ENCODE measurements around the gene SLC27A1. TPM values are rescaled to one million over a fixed set of nuclear protein-coding genes. Genes with fewer than 3 reads are reported as not detected.

SLC27A1 gene
- total RNA-seq, 1 donor from 2014 or later, result 9.5 TPM

GRCh38 chr19:17450264-17451075 is 19.9 kb upstream of the SLC27A1 start:
- H3K27ac ChIP-seq (ENCODE audit: low read depth, low read length), result no peak overlapping the region
- H2AFZ ChIP-seq (ENCODE audit: low read depth, low read length), result no peak overlapping the region
- TF ChIP-seq CTCF (IDR thresholded peaks at IDR 0.05; ENCODE audit: insufficient read depth, low read depth, low read length) (no peak), EZH2 (IDR thresholded peaks at IDR 0.05; ENCODE audit: insufficient read depth, low read length) (no peak)
- no peaks in the 10 kb centered on the region for H3K9me3 Mint-ChIP-seq (ENCODE audit: unreplicated experiment)
- FAIRE-seq (no peak), DNase-seq (ENCODE audit: low read depth) (no peak)
- H3K9me3 ChIP-seq (ENCODE audit: insufficient read depth, low read depth, low read length), result peaks cover 6% of the 10 kb centered on the region
- no peaks in the 10 kb centered on the region for H3K79me2 ChIP-seq (ENCODE audit: insufficient read depth, low read length)
- H3K36me3 Mint-ChIP-seq (ENCODE audit: low read depth, unreplicated experiment), result no peaks in the 10 kb centered on the region
- H3K4me3 Mint-ChIP-seq (ENCODE audit: unreplicated experiment), result no peak overlapping the region
- no peak overlapping the region for H3K9ac ChIP-seq (ENCODE audit: low read length)
- H3K4me3 ChIP-seq (ENCODE audit: insufficient read depth, low read depth, low read length), result no peak overlapping the region
- no peak overlapping the region for H3K27ac Mint-ChIP-seq (ENCODE audit: unreplicated experiment)
- H3K4me1 Mint-ChIP-seq (ENCODE audit: low read depth, unreplicated experiment), result no peaks in the 10 kb centered on the region
- H3K27me3 Mint-ChIP-seq (ENCODE audit: low read depth, unreplicated experiment), result peaks cover 32% of the 10 kb centered on the region
- H3K4me1 ChIP-seq (ENCODE audit: insufficient read depth, low read length), result no peaks in the 10 kb centered on the region
- H3K36me3 ChIP-seq (ENCODE audit: insufficient read depth, low read length), result no peaks in the 10 kb centered on the region
- H3K27me3 ChIP-seq (ENCODE audit: insufficient read depth, low read length), result peaks cover 17% of the 10 kb centered on the region
- H4K20me1 ChIP-seq (ENCODE audit: insufficient read depth, low read length), result no peaks in the 10 kb centered on the region
- no peak overlapping the region for H3K4me2 ChIP-seq (ENCODE audit: low read length)

- no peaks in the 10 kb centered on the region for H3K9me3 Mint-ChIP-seq (ENCODE audit: unreplicated experiment)
- no peaks in the 10 kb centered on the region for H3K79me2 ChIP-seq (ENCODE audit: insufficient read depth, low read length)
- no peak overlapping the region for H3K4me2 ChIP-seq (ENCODE audit: low read length)
- FAIRE-seq (no peak), DNase-seq (ENCODE audit: low read depth) (no peak)
- H3K36me3 Mint-ChIP-seq (ENCODE audit: low read depth, unreplicated experiment), result no peaks in the 10 kb centered on the region
- H3K4me1 ChIP-seq (ENCODE audit: insufficient read depth, low read length), result no peaks in the 10 kb centered on the region
- no peak overlapping the region for H3K27ac ChIP-seq (ENCODE audit: low read depth, low read length)
- H3K27me3 ChIP-seq (ENCODE audit: insufficient read depth, low read length), result peaks cover 25% of the 10 kb centered on the region
- H3K9ac ChIP-seq (ENCODE audit: low read length), result no peak overlapping the region
- TF ChIP-seq EZH2 (IDR thresholded peaks at IDR 0.05; ENCODE audit: insufficient read depth, low read length) (no peak), CTCF (IDR thresholded peaks at IDR 0.05; ENCODE audit: insufficient read depth, low read depth, low read length) (no peak)
- H3K36me3 ChIP-seq (ENCODE audit: insufficient read depth, low read length), result no peaks in the 10 kb centered on the region
- H4K20me1 ChIP-seq (ENCODE audit: insufficient read depth, low read length), result no peaks in the 10 kb centered on the region
- H3K4me3 Mint-ChIP-seq (ENCODE audit: unreplicated experiment), result no peak overlapping the region
- H2AFZ ChIP-seq (ENCODE audit: low read depth, low read length), result no peak overlapping the region
- no peak overlapping the region for H3K4me3 ChIP-seq (ENCODE audit: insufficient read depth, low read depth, low read length)
- no peak overlapping the region for H3K27ac Mint-ChIP-seq (ENCODE audit: unreplicated experiment)
- no peaks in the 10 kb centered on the region for H3K4me1 Mint-ChIP-seq (ENCODE audit: low read depth, unreplicated experiment)
- peaks cover 39% of the 10 kb centered on the region for H3K27me3 Mint-ChIP-seq (ENCODE audit: low read depth, unreplicated experiment)
- H3K9me3 ChIP-seq (ENCODE audit: insufficient read depth, low read depth, low read length), result peaks cover 6% of the 10 kb centered on the region
Measured at GRCh38 chr19:17451820-17452219, 18.5 kb upstream of the SLC27A1 start.

GRCh38 chr19:17454576-17455071 is 15.7 kb upstream of the SLC27A1 start:
- Histone ChIP-seq H3K4me2 (ENCODE audit: low read length) (no peak overlapping the region), H3K36me3 (ENCODE audit: insufficient read depth, low read length) (no peaks in the 10 kb centered on the region), H3K27ac (ENCODE audit: low read depth, low read length) (no peak overlapping the region), H3K79me2 (ENCODE audit: insufficient read depth, low read length) (no peaks in the 10 kb centered on the region), H3K9me3 (ENCODE audit: insufficient read depth, low read depth, low read length) (peaks cover 6% of the 10 kb centered on the region), H3K27me3 (ENCODE audit: insufficient read depth, low read length) (peaks cover 23% of the 10 kb centered on the region), H3K9ac (ENCODE audit: low read length) (no peak overlapping the region), H3K4me3 (ENCODE audit: insufficient read depth, low read depth, low read length) (no peak overlapping the region), H4K20me1 (ENCODE audit: insufficient read depth, low read length) (no peaks in the 10 kb centered on the region), H3K4me1 (ENCODE audit: insufficient read depth, low read length) (no peaks in the 10 kb centered on the region), H2AFZ (ENCODE audit: low read depth, low read length) (no peak overlapping the region)
- H3K4me1 Mint-ChIP-seq (ENCODE audit: low read depth, unreplicated experiment), result no peaks in the 10 kb centered on the region
- no peak overlapping the region for H3K4me3 Mint-ChIP-seq (ENCODE audit: unreplicated experiment)
- FAIRE-seq (no peak), DNase-seq (ENCODE audit: low read depth) (no peak)
- H3K27me3 Mint-ChIP-seq (ENCODE audit: low read depth, unreplicated experiment), result peaks cover 39% of the 10 kb centered on the region
- H3K27ac Mint-ChIP-seq (ENCODE audit: unreplicated experiment), result no peak overlapping the region
- TF ChIP-seq EZH2 (IDR thresholded peaks at IDR 0.05; ENCODE audit: insufficient read depth, low read length) (peak; percentile 47), CTCF (IDR thresholded peaks at IDR 0.05; ENCODE audit: insufficient read depth, low read depth, low read length) (no peak)
- no peaks in the 10 kb centered on the region for H3K36me3 Mint-ChIP-seq (ENCODE audit: low read depth, unreplicated experiment)
- H3K9me3 Mint-ChIP-seq (ENCODE audit: unreplicated experiment), result no peaks in the 10 kb centered on the region
